B cell (primary cell): Measurements from ENCODE around the gene RAB3IP. TPM values are rescaled to one million over a fixed set of nuclear protein-coding genes. Genes with fewer than 3 reads are reported as not detected.
"Not testable (repeated sequence)": the region's sequence is repeated elsewhere in the genome, so short reads cannot be mapped to it uniquely, and the experiment has no call there.

ENCODE experiments used
- ATAC-seq: fragments of 200-7000 bp; cut with Tn5 transposase; one replicate; pipeline ENCODE4 v1.10.0; 2021; ENCODE audit warnings: low read depth, mild to moderate bottlenecking, moderate number of reproducible peaks, moderate library complexity
- CTCF ChIA-PET: fragments of 350-600 bp; sonication (Branson Sonifier 250); formaldehyde crosslinking; loops from one replicate; lab custom pipeline; 2021; ENCODE audit warnings: antibody characterized with exemption, inconsistent platforms; lab: Charles Lee
- POLR2A ChIA-PET: fragments of 350-600 bp; sonication (Branson Sonifier 250); formaldehyde crosslinking; loops from one replicate; lab custom pipeline; 2021; ENCODE audit warnings: antibody characterized with exemption; lab: Charles Lee
- DNase-seq: peaks from one replicate; pipeline ENCODE4 v3.0.0; 2013
- H2AFZ ChIP-seq: 2 replicates; pipeline ENCODE4 v1.6.1; 2012; ENCODE audit warnings: mild to moderate bottlenecking, low read depth, low read length; ENCODE audit not compliant: insufficient read depth, poor library complexity, severe bottlenecking
- H3K27ac ChIP-seq, 2 donors: 1 replicate in 1 of 2; 2 replicates in 1 of 2; pipeline ENCODE4 v1.5.1; 2012 to 2013; ENCODE audit warnings: low read length in 2 of 2, mild to moderate bottlenecking in 2 of 2, moderate library complexity in 1 of 2
- H3K27me3 ChIP-seq, 4 experiments: fragments of 200-600 bp in 1 of 4; sonication (generic) in 1 of 4; replicated peaks in 1 of 4; 1 replicate in 2 of 4; 2 replicates in 2 of 4; pipeline versions ENCODE4 v1.6.1 to v1.7.0; 2013 to 2016; ENCODE audit warnings: low read length in 3 of 4, mild to moderate bottlenecking in 2 of 4, mixed read lengths in 1 of 4, moderate library complexity in 1 of 4; ENCODE audit not compliant: insufficient read depth in 4 of 4, control insufficient read depth in 3 of 4; ENCODE audit errors: control extremely low read depth in 1 of 4
- H3K36me3 ChIP-seq, 2 experiments: replicated peaks in 1 of 2; 1 replicate in 1 of 2; 2 replicates in 1 of 2; pipeline versions ENCODE4 v1.6.1 to v1.7.1; 2013; ENCODE audit warnings: low read length in 1 of 2; ENCODE audit not compliant: insufficient read depth in 2 of 2, control insufficient read depth in 1 of 2; ENCODE audit errors: control extremely low read depth in 1 of 2, extremely low read depth in 1 of 2
- H3K4me1 ChIP-seq, 2 donors: fragments of 200-600 bp in 1 of 2; sonication (generic) in 1 of 2; 1 replicate in 1 of 2; 2 replicates in 1 of 2; pipeline versions ENCODE4 v1.5.1 to v1.6.1; 2013 to 2017; ENCODE audit warnings: low read length in 2 of 2; ENCODE audit not compliant: control insufficient read depth in 2 of 2, insufficient read depth in 2 of 2
- H3K4me2 ChIP-seq: replicated peaks from 2 replicates; pipeline ENCODE3; 2012; ENCODE audit warnings: mild to moderate bottlenecking, low read depth, low read length; ENCODE audit not compliant: poor library complexity, severe bottlenecking
- H3K4me3 ChIP-seq, 5 experiments: fragments of 200-600 bp in 1 of 5; sonication (generic) in 1 of 5; 1 replicate in 3 of 5; 2 replicates in 2 of 5; pipeline versions ENCODE4 v1.5.1 to v1.7.0; 2011 to 2016; ENCODE audit warnings: low read length in 4 of 5, mild to moderate bottlenecking in 4 of 5, low read depth in 2 of 5, control low read depth in 1 of 5, moderate library complexity in 1 of 5; ENCODE audit not compliant: insufficient read depth in 1 of 5; ENCODE audit errors: control extremely low read depth in 1 of 5, extremely low read depth in 1 of 5
- H3K79me2 ChIP-seq: fragments of 200-600 bp; sonication (generic); one replicate; pipeline ENCODE4 v1.6.0; 2016; ENCODE audit warnings: low read length; ENCODE audit not compliant: control insufficient read depth, insufficient read depth
- H3K9ac ChIP-seq: fragments of 200-600 bp; sonication (generic); 2 replicates; pipeline ENCODE4 v1.6.1; 2017; ENCODE audit warnings: mild to moderate bottlenecking, low read length, moderate library complexity
- H3K9me3 ChIP-seq, 3 donors: one replicate each; pipeline versions ENCODE4 v1.6.1 to v1.7.1; 2013; ENCODE audit warnings: low read length in 2 of 3; ENCODE audit not compliant: control insufficient read depth in 2 of 3, insufficient read depth in 1 of 3; ENCODE audit errors: control extremely low read depth in 1 of 3
- H4K20me1 ChIP-seq: 2 replicates; pipeline ENCODE4 v1.6.0; 2012; ENCODE audit warnings: mild to moderate bottlenecking, low read length; ENCODE audit not compliant: insufficient read depth, control insufficient read depth, poor library complexity, severe bottlenecking
- H3K27ac Mint-ChIP-seq: one replicate; pipeline ENCODE4 v1.8.0; 2021; ENCODE audit warnings: mixed read lengths
- H3K27me3 Mint-ChIP-seq: one replicate; pipeline ENCODE4 v1.8.0; 2021; ENCODE audit warnings: mixed read lengths
- H3K4me1 Mint-ChIP-seq: one replicate; pipeline ENCODE4 v1.8.0; 2021; ENCODE audit warnings: mixed read lengths
- H3K4me3 Mint-ChIP-seq: one replicate; pipeline ENCODE4 v1.8.0; 2021; ENCODE audit warnings: mixed read lengths
- H3K9me3 Mint-ChIP-seq: one replicate; pipeline ENCODE4 v1.8.0; 2022; ENCODE audit warnings: mixed read lengths; ENCODE audit not compliant: insufficient read depth
- CTCF ChIP-seq: fragments of 200-600 bp; IDR thresholded peaks from one replicate; pipeline ENCODE4 v1.8.0; 2022; ENCODE audit warnings: antibody characterized with exemption, mild to moderate bottlenecking
- EZH2 ChIP-seq: IDR thresholded peaks from 2 replicates; pipeline ENCODE4 v1.6.1; 2012; ENCODE audit warnings: borderline replicate concordance, low read depth, mild to moderate bottlenecking, moderate library complexity, low read length; ENCODE audit not compliant: insufficient read depth, poor library complexity, severe bottlenecking
- WGBS: methylation state at CpG from one replicate; pipeline ENCODE4 v1.1.5; 2013; ENCODE audit warnings: missing lambda C conversion rate; ENCODE audit not compliant: insufficient coverage; 5-methylcytosine and 5-hydroxymethylcytosine counted together
- intact Hi-C: fragments of 100-400 bp; cut with micrococcal nuclease; formaldehyde crosslinking; loops from one replicate; pipeline ENCODE4 v1.10.0; 2022
- polyA plus RNA-seq: library from polyadenylated mRNA; depleted of rRNA; stranded (reverse); fragments of >200 nt; gene quantifications from 2 replicates; pipeline ENCODE4 v1.2.3, GENCODE V29; 2012
- total RNA-seq, 2 donors: library from RNA; stranded (reverse); fragments of 120-200 nt in 1 of 2; gene quantifications; 1 replicate in 1 of 2; 2 replicates in 1 of 2; pipeline versions ENCODE4 v1.2.3 to v1.2.4, GENCODE V29; 2013 to 2022

Gene RAB3IP
- total and polyA plus RNA-seq, 2 donors (not counting 1 experiment from before 2014, with no cell fraction given): 11.2 to 37.9 TPM

DNA sequence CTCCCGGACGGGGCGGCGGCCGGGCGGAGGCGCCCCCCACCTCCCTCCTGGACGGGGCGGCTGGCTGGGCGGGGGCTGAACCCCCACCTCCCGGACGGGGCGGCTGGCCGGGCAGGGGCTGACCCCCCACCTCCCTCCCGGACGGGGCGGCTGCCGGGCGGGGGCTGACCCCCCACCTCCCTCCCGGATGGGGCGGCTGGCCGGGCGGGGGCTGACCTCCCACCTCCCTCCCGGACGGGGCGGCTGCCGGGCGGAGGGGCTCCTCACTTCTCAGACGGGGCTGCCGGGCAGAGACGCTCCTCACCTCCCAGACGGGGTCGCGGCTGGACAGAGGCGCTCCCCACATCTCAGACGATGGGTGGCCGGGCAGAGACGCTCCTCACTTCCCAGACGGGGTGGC lies 20.9 kb downstream of the RAB3IP start:
- WGBS: 98% methylated on average over 11 of the region's 39 CpGs
- H3K27me3 Mint-ChIP-seq: not testable (repeated sequence)
- peaks cover 12 to 24% of the 10 kb centered on the region in 2 experiments for H3K36me3 ChIP-seq

DNA sequence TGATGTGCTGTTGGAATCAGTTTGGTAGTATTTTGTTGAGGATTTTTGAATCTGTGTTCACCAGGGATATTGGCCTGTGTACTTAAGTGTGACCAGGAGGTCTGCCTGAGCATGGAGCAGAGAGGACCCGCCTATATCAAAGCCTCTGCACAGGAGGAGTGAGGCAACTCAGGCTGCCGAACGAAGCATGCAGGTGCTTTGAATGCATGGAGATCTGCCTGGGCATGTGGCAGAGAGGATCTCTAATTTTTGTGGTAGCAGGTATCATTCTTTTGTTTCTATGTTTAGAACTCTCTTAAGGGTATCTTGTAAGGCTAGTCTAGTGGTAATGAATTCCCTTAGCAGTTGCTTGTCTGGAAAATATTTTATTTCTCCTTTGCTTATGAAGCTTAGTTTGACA lies 26.9 kb downstream of the RAB3IP start:
- no peak overlapping the region for H2AFZ ChIP-seq

More for the DNA sequence above, 20.9 kb downstream of the RAB3IP start:
- H3K4me1 ChIP-seq, DNase-seq, intact Hi-C loops, H3K79me2 ChIP-seq, H3K4me3 ChIP-seq, H3K4me1 Mint-ChIP-seq, H3K27ac Mint-ChIP-seq, H3K27ac ChIP-seq, ATAC-seq, POLR2A ChIA-PET, H2AFZ ChIP-seq, H3K27me3 ChIP-seq, H4K20me1 ChIP-seq, H3K4me3 Mint-ChIP-seq, H3K9ac ChIP-seq, CTCF ChIA-PET, H3K4me2 ChIP-seq: not testable (repeated sequence)
- H3K9me3 Mint-ChIP-seq: peaks cover 11% of the 10 kb centered on the region
- H3K9me3 ChIP-seq: peaks cover 5 to 12% (median 6%) of the 10 kb centered on the region in 3 donors

More for the DNA sequence above, 26.9 kb downstream of the RAB3IP start:
- peaks cover 10% of the 10 kb centered on the region in 2 experiments for H3K36me3 ChIP-seq
- no peak for DNase-seq
- no peak overlapping the region for H3K27ac Mint-ChIP-seq
- peaks cover 27% of the 10 kb centered on the region for H3K9me3 Mint-ChIP-seq
- intact Hi-C loops: no loop called here
- H3K4me1 Mint-ChIP-seq: no peaks in the 10 kb centered on the region
- ATAC-seq: no peak
- H3K79me2 ChIP-seq: peaks cover 5% of the 10 kb centered on the region
- no peak overlapping the region for H3K4me3 Mint-ChIP-seq
- no peak overlapping the region for H3K4me3 ChIP-seq
- no peaks in the 10 kb centered on the region for H4K20me1 ChIP-seq
- WGBS: 100% methylated on average over 3 of the region's 3 CpGs
- TF ChIP-seq CTCF (no peak), EZH2 (no peak)
- no peak overlapping the region for H3K27ac ChIP-seq
- no peaks in the 10 kb centered on the region for H3K27me3 ChIP-seq
- H3K9ac ChIP-seq: no peak overlapping the region
- ChIA-PET CTCF (no interaction called here), POLR2A (no interaction called here)
- no peaks in the 10 kb centered on the region for H3K4me1 ChIP-seq
- H3K27me3 Mint-ChIP-seq: no peaks in the 10 kb centered on the region
- H3K4me2 ChIP-seq: no peak overlapping the region
- peaks cover 7 to 25% (median 19%) of the 10 kb centered on the region in 3 donors for H3K9me3 ChIP-seq
